Mesenteric fat pad (tissue), 1 donor: ENCODE results near the gene CORO2B. TPM values are rescaled to one million over a fixed set of nuclear protein-coding genes. Genes with fewer than 3 reads are reported as not detected.
A peak's percentile ranks its signal among the peaks of the same experiment; 100 is the strongest.

Experiments
- DNase-seq: peaks from one replicate; pipeline ENCODE4 v3.0.0-alpha.2; 2020; ENCODE audit warnings: low spot score
- total RNA-seq: library from RNA; stranded (reverse); fragmentation: NEBNext Ultra II Directional; extraction: Animal tissue kit (Norgen Biotek cat#: 25700); gene quantifications from one replicate; pipeline ENCODE4 v1.2.1, GENCODE V29; 2021
- donor health status: DM: yes; HTN: yes; CAD: no.

The CORO2B gene
- total RNA-seq, 1 donor from 2014 or later: 4.9 TPM

GRCh38 chr15:68572309-68572708, 6.5 kb upstream of the CORO2B start:
- no peak for DNase-seq

- DNase-seq: no peak
These were observed 5.9 kb upstream of the CORO2B start for GRCh38 chr15:68572921-68573320.

GRCh38 chr15:68574046-68574445, 4.7 kb upstream of the CORO2B start:
- DNase-seq: no peak

GRCh38 chr15:68574629-68575028, 4.2 kb upstream of the CORO2B start:
- no peak for DNase-seq

- no peak for DNase-seq
These were observed 2.4 kb upstream of the CORO2B start for GRCh38 chr15:68576235-68576892.

- peak; percentile 93 for DNase-seq
These were observed 416 bp upstream of the CORO2B start for GRCh38 chr15:68578175-68578979.

GRCh38 chr15:68580026-68580882, 1.5 kb downstream of the CORO2B start:
- DNase-seq: no peak

GRCh38 chr15:68580883-68581155, 2.0 kb downstream of the CORO2B start:
- no peak for DNase-seq

GRCh38 chr15:68581725-68582124, 2.9 kb downstream of the CORO2B start:
- no peak for DNase-seq

GRCh38 chr15:68582236-68582635, 3.4 kb downstream of the CORO2B start:
- no peak for DNase-seq

- no peak for DNase-seq
These were observed 4.1 kb downstream of the CORO2B start for GRCh38 chr15:68582864-68583263.

GRCh38 chr15:68583321-68583720, 4.5 kb downstream of the CORO2B start:
- no peak for DNase-seq

GRCh38 chr15:68583936-68584755, 5.4 kb downstream of the CORO2B start:
- DNase-seq: no peak

- DNase-seq: no peak
These were observed 6.2 kb downstream of the CORO2B start for GRCh38 chr15:68584756-68585573.

- DNase-seq: no peak
These were observed 6.9 kb downstream of the CORO2B start for GRCh38 chr15:68585574-68586273.

- DNase-seq: no peak
These were observed 7.6 kb downstream of the CORO2B start for GRCh38 chr15:68586274-68586961.

- DNase-seq: no peak
These were observed 9.1 kb downstream of the CORO2B start for GRCh38 chr15:68587769-68588385.

- no peak for DNase-seq
These were observed 10.3 kb downstream of the CORO2B start for GRCh38 chr15:68589053-68589452.
